H1 (cell line): ENCODE measurements around the gene SLC44A1. TPM values are rescaled to one million over a fixed set of nuclear protein-coding genes. Genes with fewer than 3 reads are reported as not detected.

Experiments
- EGR1 ChIP-seq: IDR thresholded peaks from 2 replicates; pipeline ENCODE4 v1.6.1; 2011; ENCODE audit warnings: low read depth, low read length, borderline replicate concordance
- HDAC2 ChIP-seq, 2 experiments: fragments of 300-600 bp in 1 of 2; sonication (generic) in 1 of 2; IDR thresholded peaks; 2 replicates each; pipeline ENCODE4 v1.6.1; 2011 to 2012; ENCODE audit warnings: low read depth in 2 of 2, low read length in 2 of 2, mild to moderate bottlenecking in 2 of 2, moderate library complexity in 2 of 2, borderline replicate concordance in 1 of 2, inconsistent platforms in 1 of 2
- KDM1A ChIP-seq: fragments of 200-600, 300-600 bp; sonication (generic); IDR thresholded peaks from 2 replicates; pipeline ENCODE4 v1.7.1; 2016; ENCODE audit warnings: mild to moderate bottlenecking, low read length, borderline replicate concordance
- KDM4A ChIP-seq: IDR thresholded peaks from one replicate; pipeline ENCODE4 v1.7.1; 2012; ENCODE audit warnings: low read depth, mild to moderate bottlenecking, moderate library complexity, low read length, inconsistent platforms; ENCODE audit not compliant: severe bottlenecking
- NANOG ChIP-seq: IDR thresholded peaks from 2 replicates; pipeline ENCODE4 v1.6.1; 2011; ENCODE audit warnings: low read length, low read depth, mild to moderate bottlenecking, inconsistent platforms; ENCODE audit not compliant: insufficient read depth, poor library complexity, severe bottlenecking
- POLR2A ChIP-seq, 2 experiments: IDR thresholded peaks; 1 replicate in 1 of 2; 2 replicates in 1 of 2; pipeline ENCODE4 v1.6.1; 2011; ENCODE audit warnings: low read depth in 2 of 2, low read length in 2 of 2, mild to moderate bottlenecking in 2 of 2; ENCODE audit errors: control extremely low read depth in 1 of 2
- RXRA ChIP-seq: IDR thresholded peaks from 2 replicates; pipeline ENCODE4 v1.6.1; 2011; ENCODE audit warnings: low read depth, mild to moderate bottlenecking, low read length, moderate library complexity; ENCODE audit not compliant: insufficient read depth
- TAF7 ChIP-seq: optimal IDR thresholded peaks from 2 replicates; pipeline ENCODE3; 2011; ENCODE audit warnings: low read depth, mild to moderate bottlenecking, inconsistent platforms, low read length, moderate library complexity, borderline replicate concordance
- polyA plus RNA-seq, 7 experiments: library from polyadenylated mRNA; depleted of rRNA in 3 of 7; stranded (reverse) in 5 of 7; unstranded in 2 of 7; fragments of >200 nt in 5 of 7; fragments of 200-250 nt in 2 of 7; gene quantifications; 1 replicate in 5 of 7; 2 replicates in 1 of 7; 4 replicates in 1 of 7; pipeline versions ENCODE4 v1.2.1 to v1.2.3, GENCODE V29; 2011 to 2013; ENCODE audit warnings: missing spikeins in 2 of 7, mixed read lengths in 2 of 7
- total RNA-seq: library from RNA; stranded (reverse); fragmentation: NEBNext Ultra II Directional; extraction: Animal tissue kit (Norgen Biotek cat#: 25700); gene quantifications from 2 replicates; pipeline ENCODE4 v1.2.1, GENCODE V29; 2021
- TF ChIP-seq, protein P1 (sequence below): IDR thresholded peaks from 2 replicates; pipeline ENCODE4 v1.6.1; 2012; ENCODE audit warnings: low read length, inconsistent platforms

The SLC44A1 gene
- total and polyA plus RNA-seq, 2 of the 8 experiments (the other 6 are each of a cell fraction or from before 2014, with no cell fraction given), result 30.5 to 71.2 TPM

DNA sequence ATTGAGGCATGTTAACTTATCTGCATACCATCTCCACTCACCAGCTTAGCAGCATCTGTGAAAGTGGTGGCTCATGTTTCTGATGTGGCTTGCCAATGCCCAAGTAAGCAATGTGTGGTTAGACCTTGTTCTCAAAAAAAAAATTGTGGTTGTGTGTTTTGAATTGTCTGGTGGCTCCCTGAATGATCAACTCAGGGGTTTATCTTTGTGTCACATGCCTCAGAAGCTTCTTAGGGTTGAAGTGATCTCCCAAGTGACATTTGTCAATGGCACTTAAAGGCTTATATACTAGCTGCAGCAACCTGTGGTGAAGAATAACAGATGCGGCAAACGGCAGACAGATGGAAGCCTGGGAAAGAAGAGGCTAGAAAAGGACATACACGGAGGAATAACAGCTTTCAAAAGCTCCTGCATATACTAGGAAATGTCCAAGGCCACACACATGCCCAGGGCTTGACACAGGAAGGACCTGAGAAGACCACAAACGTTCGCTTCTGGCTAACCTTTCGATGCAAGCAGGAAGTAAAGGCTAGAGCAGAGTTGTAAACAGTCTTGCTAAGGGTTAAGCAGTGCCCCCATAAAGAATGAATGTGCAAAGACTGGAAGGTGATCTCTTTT is 161.2 kb downstream of the SLC44A1 start (continued):
- TF ChIP-seq RXRA (no peak), TAF7 (no peak), KDM4A (no peak), POLR2A (IDR thresholded peaks at IDR 0.05; ENCODE audit: control extremely low read depth in 1 of 2, low read depth in 2 of 2, low read length in 2 of 2) (no peak), NANOG (no peak), HDAC2 (IDR thresholded peaks at IDR 0.05; ENCODE audit: borderline replicate concordance in 1 of 2, low read depth in 2 of 2, low read length in 2 of 2) (no peak), EGR1 (no peak), KDM1A (no peak)
- TF ChIP-seq, protein P1, sequence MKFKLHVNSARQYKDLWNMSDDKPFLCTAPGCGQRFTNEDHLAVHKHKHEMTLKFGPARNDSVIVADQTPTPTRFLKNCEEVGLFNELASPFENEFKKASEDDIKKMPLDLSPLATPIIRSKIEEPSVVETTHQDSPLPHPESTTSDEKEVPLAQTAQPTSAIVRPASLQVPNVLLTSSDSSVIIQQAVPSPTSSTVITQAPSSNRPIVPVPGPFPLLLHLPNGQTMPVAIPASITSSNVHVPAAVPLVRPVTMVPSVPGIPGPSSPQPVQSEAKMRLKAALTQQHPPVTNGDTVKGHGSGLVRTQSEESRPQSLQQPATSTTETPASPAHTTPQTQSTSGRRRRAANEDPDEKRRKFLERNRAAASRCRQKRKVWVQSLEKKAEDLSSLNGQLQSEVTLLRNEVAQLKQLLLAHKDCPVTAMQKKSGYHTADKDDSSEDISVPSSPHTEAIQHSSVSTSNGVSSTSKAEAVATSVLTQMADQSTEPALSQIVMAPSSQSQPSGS, result no peak
